GM19397 (cell line): ENCODE data around the gene FXYD2.

ENCODE experiments used
- ATAC-seq: cut with Tn5 transposase; IDR thresholded peaks from one replicate; pipeline ENCODE4 v1.9.1; 2021; ENCODE audit warnings: mild to moderate bottlenecking, moderate library complexity; ENCODE audit not compliant: unreplicated experiment

Gene FXYD2

GRCh38 chr11:117859061-117859460 lies 34.5 kb upstream of the FXYD2 start:
- no peak for ATAC-seq

- no peak for ATAC-seq
Observed at GRCh38 chr11:117857734-117858414, 33.3 kb upstream of the FXYD2 start.

- ATAC-seq = no peak
Observed at GRCh38 chr11:117855912-117856651, 31.5 kb upstream of the FXYD2 start.

- ATAC-seq = no peak
Observed at GRCh38 chr11:117855186-117855845, 30.8 kb upstream of the FXYD2 start.

- no peak for ATAC-seq
Observed at GRCh38 chr11:117852309-117852708, 27.8 kb upstream of the FXYD2 start.

- no peak for ATAC-seq
Observed at GRCh38 chr11:117851852-117852251, 27.3 kb upstream of the FXYD2 start.

- no peak for ATAC-seq
Observed at GRCh38 chr11:117851106-117851505, 26.6 kb upstream of the FXYD2 start.

- no peak for ATAC-seq
Observed at GRCh38 chr11:117849781-117850414, 25.4 kb upstream of the FXYD2 start.

GRCh38 chr11:117843666-117844484 lies 19.3 kb upstream of the FXYD2 start:
- ATAC-seq = no peak

GRCh38 chr11:117842131-117842941 lies 17.8 kb upstream of the FXYD2 start:
- no peak for ATAC-seq

GRCh38 chr11:117841551-117842031 lies 17.0 kb upstream of the FXYD2 start:
- no peak for ATAC-seq

- ATAC-seq = no peak
Observed at GRCh38 chr11:117840881-117841550, 16.5 kb upstream of the FXYD2 start.

- ATAC-seq = no peak
Observed at GRCh38 chr11:117839936-117840813, 15.6 kb upstream of the FXYD2 start.

GRCh38 chr11:117839380-117839881 lies 14.9 kb upstream of the FXYD2 start:
- no peak for ATAC-seq

- ATAC-seq = no peak
Observed at GRCh38 chr11:117838901-117839300, 14.4 kb upstream of the FXYD2 start.

- ATAC-seq = no peak
Observed at GRCh38 chr11:117837791-117838190, 13.2 kb upstream of the FXYD2 start.

GRCh38 chr11:117837070-117837776 lies 12.7 kb upstream of the FXYD2 start:
- no peak for ATAC-seq
